ENCODE data around the gene SOCS6. TPM values are rescaled to one million over a fixed set of nuclear protein-coding genes. Genes with fewer than 3 reads are reported as not detected.
A peak's percentile ranks its signal among the peaks of the same experiment; 100 is the strongest.
"Not testable (repeated sequence)": the region's sequence is repeated elsewhere in the genome, so short reads cannot be mapped to it uniquely, and the experiment has no call there.

SOCS6 gene
- polyA plus RNA-seq, 2 donors = 6.7 to 12.7 TPM

- H3K4me1 ChIP-seq (ENCODE audit: control insufficient read depth in 2 of 2, insufficient read depth in 2 of 2, low read length in 1 of 2) = no peaks in the 10 kb centered on the region
- no peaks in the 10 kb centered on the region for H3K36me3 ChIP-seq (ENCODE audit: control insufficient read depth in 2 of 2, insufficient read depth in 2 of 2, low read length in 1 of 2)
Measured at GRCh38 chr18:70339915-70340314, 51.1 kb downstream of the SOCS6 start.

GRCh38 chr18:70348481-70348880, 59.6 kb downstream of the SOCS6 start:
- not testable (repeated sequence) for H3K4me1 ChIP-seq (ENCODE audit: control insufficient read depth in 2 of 2, insufficient read depth in 2 of 2, low read length in 1 of 2); H3K4me3 ChIP-seq (ENCODE audit: low read depth in 1 of 2, low read length in 2 of 2); H3K9me3 ChIP-seq (ENCODE audit: control insufficient read depth in 2 of 2, insufficient read depth in 1 of 2, low read depth in 1 of 2, low read length in 1 of 2); H3K36me3 ChIP-seq (ENCODE audit: control insufficient read depth in 2 of 2, insufficient read depth in 2 of 2, low read length in 1 of 2); H3K27ac ChIP-seq (ENCODE audit: low read depth in 2 of 2, low read length in 1 of 2); H3K27me3 ChIP-seq (ENCODE audit: control insufficient read depth in 1 of 2, insufficient read depth in 2 of 2, low read length in 2 of 2)
- WGBS, 2 donors = 89 to 90% methylated on average over 3 of the region's 3 CpGs

More at GRCh38 chr18:70339915-70340314, 51.1 kb downstream of the SOCS6 start:
- Histone ChIP-seq H3K4me3 (ENCODE audit: low read depth in 1 of 2, low read length in 2 of 2) (no peak overlapping the region), H3K27me3 (ENCODE audit: control insufficient read depth in 1 of 2, insufficient read depth in 2 of 2, low read length in 2 of 2) (no peaks in the 10 kb centered on the region), H3K9me3 (ENCODE audit: control insufficient read depth in 2 of 2, insufficient read depth in 1 of 2, low read depth in 1 of 2, low read length in 1 of 2) (no peaks in the 10 kb centered on the region), H3K27ac (ENCODE audit: low read depth in 2 of 2, low read length in 1 of 2) (peak overlapping the region; percentile 59 to 81)

- Histone ChIP-seq H3K4me1 (ENCODE audit: control insufficient read depth in 2 of 2, insufficient read depth in 2 of 2, low read length in 1 of 2) (no peaks in the 10 kb centered on the region), H3K4me3 (ENCODE audit: low read depth in 1 of 2, low read length in 2 of 2) (no peak overlapping the region), H3K36me3 (ENCODE audit: control insufficient read depth in 2 of 2, insufficient read depth in 2 of 2, low read length in 1 of 2) (no peaks in the 10 kb centered on the region), H3K9me3 (ENCODE audit: control insufficient read depth in 2 of 2, insufficient read depth in 1 of 2, low read depth in 1 of 2, low read length in 1 of 2) (no peaks in the 10 kb centered on the region), H3K27ac (ENCODE audit: low read depth in 2 of 2, low read length in 1 of 2) (no peak overlapping the region), H3K27me3 (ENCODE audit: control insufficient read depth in 1 of 2, insufficient read depth in 2 of 2, low read length in 2 of 2) (no peaks in the 10 kb centered on the region)
Measured at GRCh38 chr18:70349316-70349715, 60.5 kb downstream of the SOCS6 start.

GRCh38 chr18:70354080-70354479, 65.2 kb downstream of the SOCS6 start:
- no peaks in the 10 kb centered on the region for H3K4me1 ChIP-seq (ENCODE audit: control insufficient read depth in 2 of 2, insufficient read depth in 2 of 2, low read length in 1 of 2)
- H3K36me3 ChIP-seq (ENCODE audit: control insufficient read depth in 2 of 2, insufficient read depth in 2 of 2, low read length in 1 of 2) = no peaks in the 10 kb centered on the region
- 91 to 96% methylated on average over 4 of the region's 4 CpGs for WGBS, 2 donors

GRCh38 chr18:70354771-70355170, 65.9 kb downstream of the SOCS6 start:
- 86 to 94% methylated on average over 2 of the region's 2 CpGs for WGBS, 2 donors
- Histone ChIP-seq H3K27me3 (ENCODE audit: control insufficient read depth in 1 of 2, insufficient read depth in 2 of 2, low read length in 2 of 2) (no peaks in the 10 kb centered on the region), H3K27ac (ENCODE audit: low read depth in 2 of 2, low read length in 1 of 2) (no peak overlapping the region), H3K4me1 (ENCODE audit: control insufficient read depth in 2 of 2, insufficient read depth in 2 of 2, low read length in 1 of 2) (no peaks in the 10 kb centered on the region), H3K4me3 (ENCODE audit: low read depth in 1 of 2, low read length in 2 of 2) (no peak overlapping the region), H3K9me3 (ENCODE audit: control insufficient read depth in 2 of 2, insufficient read depth in 1 of 2, low read depth in 1 of 2, low read length in 1 of 2) (no peaks in the 10 kb centered on the region), H3K36me3 (ENCODE audit: control insufficient read depth in 2 of 2, insufficient read depth in 2 of 2, low read length in 1 of 2) (no peaks in the 10 kb centered on the region)

More at GRCh38 chr18:70354080-70354479, 65.2 kb downstream of the SOCS6 start:
- no peaks in the 10 kb centered on the region for H3K27me3 ChIP-seq (ENCODE audit: control insufficient read depth in 1 of 2, insufficient read depth in 2 of 2, low read length in 2 of 2)
- H3K9me3 ChIP-seq (ENCODE audit: control insufficient read depth in 2 of 2, insufficient read depth in 1 of 2, low read depth in 1 of 2, low read length in 1 of 2) = no peaks in the 10 kb centered on the region
- H3K4me3 ChIP-seq (ENCODE audit: low read depth in 1 of 2, low read length in 2 of 2) = no peak overlapping the region
- no peak overlapping the region for H3K27ac ChIP-seq (ENCODE audit: low read depth in 2 of 2, low read length in 1 of 2)

GRCh38 chr18:70355620-70356385, 67.0 kb downstream of the SOCS6 start:
- no peaks in the 10 kb centered on the region for H3K27me3 ChIP-seq (ENCODE audit: control insufficient read depth in 1 of 2, insufficient read depth in 2 of 2, low read length in 2 of 2)
- H3K27ac ChIP-seq (ENCODE audit: low read depth in 2 of 2, low read length in 1 of 2) = no peak overlapping the region
- H3K36me3 ChIP-seq (ENCODE audit: control insufficient read depth in 2 of 2, insufficient read depth in 2 of 2, low read length in 1 of 2) = no peaks in the 10 kb centered on the region
- H3K4me3 ChIP-seq (ENCODE audit: low read depth in 1 of 2, low read length in 2 of 2) = no peak overlapping the region
- WGBS, 2 donors = 78 to 79% methylated on average over 5 of the region's 5 CpGs
- no peaks in the 10 kb centered on the region for H3K4me1 ChIP-seq (ENCODE audit: control insufficient read depth in 2 of 2, insufficient read depth in 2 of 2, low read length in 1 of 2)
- H3K9me3 ChIP-seq (ENCODE audit: control insufficient read depth in 2 of 2, insufficient read depth in 1 of 2, low read depth in 1 of 2, low read length in 1 of 2) = no peaks in the 10 kb centered on the region

GRCh38 chr18:70358105-70358406, 69.2 kb downstream of the SOCS6 start:
- H3K4me3 ChIP-seq (ENCODE audit: low read depth in 1 of 2, low read length in 2 of 2); H3K36me3 ChIP-seq (ENCODE audit: control insufficient read depth in 2 of 2, insufficient read depth in 2 of 2, low read length in 1 of 2); H3K9me3 ChIP-seq (ENCODE audit: control insufficient read depth in 2 of 2, insufficient read depth in 1 of 2, low read depth in 1 of 2, low read length in 1 of 2); H3K4me1 ChIP-seq (ENCODE audit: control insufficient read depth in 2 of 2, insufficient read depth in 2 of 2, low read length in 1 of 2); H3K27me3 ChIP-seq (ENCODE audit: control insufficient read depth in 1 of 2, insufficient read depth in 2 of 2, low read length in 2 of 2): not testable (repeated sequence)
- peak overlapping the region; percentile 14 to 31 for H3K27ac ChIP-seq (ENCODE audit: low read depth in 2 of 2, low read length in 1 of 2)
- 57 to 65% methylated on average over 5 of the region's 5 CpGs for WGBS, 2 donors

GRCh38 chr18:70359071-70359470, 70.2 kb downstream of the SOCS6 start:
- no peaks in the 10 kb centered on the region for H3K36me3 ChIP-seq (ENCODE audit: control insufficient read depth in 2 of 2, insufficient read depth in 2 of 2, low read length in 1 of 2)
- no peaks in the 10 kb centered on the region for H3K9me3 ChIP-seq (ENCODE audit: control insufficient read depth in 2 of 2, insufficient read depth in 1 of 2, low read depth in 1 of 2, low read length in 1 of 2)
- no peak overlapping the region for H3K4me3 ChIP-seq (ENCODE audit: low read depth in 1 of 2, low read length in 2 of 2)
- 95 to 96% methylated on average over 6 of the region's 6 CpGs for WGBS, 2 donors
- H3K27ac ChIP-seq (ENCODE audit: low read depth in 2 of 2, low read length in 1 of 2) = no peak overlapping the region
- H3K4me1 ChIP-seq (ENCODE audit: control insufficient read depth in 2 of 2, insufficient read depth in 2 of 2, low read length in 1 of 2) = no peaks in the 10 kb centered on the region
- H3K27me3 ChIP-seq (ENCODE audit: control insufficient read depth in 1 of 2, insufficient read depth in 2 of 2, low read length in 2 of 2) = no peaks in the 10 kb centered on the region

- Histone ChIP-seq H3K4me1 (ENCODE audit: control insufficient read depth in 2 of 2, insufficient read depth in 2 of 2, low read length in 1 of 2) (no peaks in the 10 kb centered on the region), H3K4me3 (ENCODE audit: low read depth in 1 of 2, low read length in 2 of 2) (no peak overlapping the region), H3K9me3 (ENCODE audit: control insufficient read depth in 2 of 2, insufficient read depth in 1 of 2, low read depth in 1 of 2, low read length in 1 of 2) (no peaks in the 10 kb centered on the region), H3K36me3 (ENCODE audit: control insufficient read depth in 2 of 2, insufficient read depth in 2 of 2, low read length in 1 of 2) (no peaks in the 10 kb centered on the region), H3K27ac (ENCODE audit: low read depth in 2 of 2, low read length in 1 of 2) (no peak overlapping the region), H3K27me3 (ENCODE audit: control insufficient read depth in 1 of 2, insufficient read depth in 2 of 2, low read length in 2 of 2) (no peaks in the 10 kb centered on the region)
- 86 to 90% methylated on average over 4 of the region's 4 CpGs for whole genome bisulfite sequencing, 2 donors
Measured at GRCh38 chr18:70362258-70362657, 73.4 kb downstream of the SOCS6 start.

- no peaks in the 10 kb centered on the region for H3K4me1 ChIP-seq (ENCODE audit: control insufficient read depth in 2 of 2, insufficient read depth in 2 of 2, low read length in 1 of 2)
- no peaks in the 10 kb centered on the region for H3K27me3 ChIP-seq (ENCODE audit: control insufficient read depth in 1 of 2, insufficient read depth in 2 of 2, low read length in 2 of 2)
- WGBS, 2 donors = 73 to 83% methylated on average over 2 of the region's 2 CpGs
- no peak overlapping the region for H3K27ac ChIP-seq (ENCODE audit: low read depth in 2 of 2, low read length in 1 of 2)
- no peaks in the 10 kb centered on the region for H3K36me3 ChIP-seq (ENCODE audit: control insufficient read depth in 2 of 2, insufficient read depth in 2 of 2, low read length in 1 of 2)
- no peaks in the 10 kb centered on the region for H3K9me3 ChIP-seq (ENCODE audit: control insufficient read depth in 2 of 2, insufficient read depth in 1 of 2, low read depth in 1 of 2, low read length in 1 of 2)
- no peak overlapping the region for H3K4me3 ChIP-seq (ENCODE audit: low read depth in 1 of 2, low read length in 2 of 2)
Measured at GRCh38 chr18:70363861-70364260, 75.0 kb downstream of the SOCS6 start.
